SU-DHL-6 (cell line): Measurements from ENCODE around the gene CSTF3.
A peak's percentile ranks its signal among the peaks of the same experiment; 100 is the strongest.

Source experiments
- H2AFZ ChIP-seq: fragments of 200-600 bp; sonication (generic); 2 replicates; pipeline ENCODE4 v1.6.1; 2014; ENCODE audit warnings: low read depth, mild to moderate bottlenecking, moderate library complexity, mixed read lengths, antibody characterized with exemption, low read length; ENCODE audit not compliant: severe bottlenecking
- H3F3A ChIP-seq: fragments of 200-600 bp; shearing (Covaris generic); 2 replicates; pipeline ENCODE4 v1.6.0; 2016; ENCODE audit warnings: antibody characterized with exemption, mild to moderate bottlenecking; ENCODE audit not compliant: insufficient read depth
- H3K27ac ChIP-seq: fragments of 200-600 bp; sonication (generic); 2 replicates; pipeline ENCODE4 v1.5.1; 2016; ENCODE audit warnings: low read depth, mild to moderate bottlenecking, low read length, moderate library complexity, mixed read lengths
- H3K27me3 ChIP-seq: fragments of 200-600 bp; sonication (generic), shearing (Covaris generic); 2 replicates; pipeline ENCODE4 v1.6.0; 2014; ENCODE audit warnings: mild to moderate bottlenecking, low read length
- H3K36me3 ChIP-seq: fragments of 200-600 bp; sonication (generic); 2 replicates; pipeline ENCODE4 v1.6.1; 2014; ENCODE audit warnings: mild to moderate bottlenecking, low read length, mixed read lengths
- H3K4me2 ChIP-seq: fragments of 300-600, 200-600 bp; shearing (Covaris generic), sonication (generic); 2 replicates; pipeline ENCODE4 v1.6.0; 2014; ENCODE audit warnings: low read length, low read depth, mild to moderate bottlenecking; ENCODE audit not compliant: poor library complexity, severe bottlenecking
- H3K4me3 ChIP-seq: fragments of 200-600 bp; sonication (generic); 2 replicates; pipeline ENCODE4 v1.5.1; 2014; ENCODE audit warnings: antibody characterized with exemption, low read length, mild to moderate bottlenecking, mixed read lengths; ENCODE audit not compliant: insufficient read depth, poor library complexity, severe bottlenecking
- H3K79me2 ChIP-seq: fragments of 200-600 bp; sonication (generic); 2 replicates; pipeline ENCODE4 v1.6.1; 2014; ENCODE audit warnings: mild to moderate bottlenecking, low read length, moderate library complexity; ENCODE audit not compliant: insufficient read depth
- H3K9ac ChIP-seq: fragments of 200-600 bp; sonication (generic); 2 replicates; pipeline ENCODE4 v1.7.0; 2014; ENCODE audit warnings: mild to moderate bottlenecking, low read length
- H3K9me2 ChIP-seq: fragments of 200-600 bp; sonication (generic); replicated peaks from 2 replicates; pipeline ENCODE4 v1.6.1; 2014; ENCODE audit warnings: low read length; ENCODE audit not compliant: insufficient read depth
- H3K9me3 ChIP-seq: fragments of 200-600 bp; sonication (generic); 2 replicates; pipeline ENCODE4 v1.6.1; 2014; ENCODE audit warnings: low read length, mixed read lengths; ENCODE audit not compliant: insufficient read depth
- H4K20me1 ChIP-seq: fragments of 200-600 bp; sonication (generic); 2 replicates; pipeline ENCODE4 v1.6.1; 2014; ENCODE audit warnings: low read depth, mild to moderate bottlenecking, antibody characterized with exemption, low read length, moderate library complexity, mixed read lengths
- CTCF ChIP-seq: fragments of 200-600 bp; sonication (generic); IDR thresholded peaks from one replicate; pipeline ENCODE4 v1.5.1; 2017; ENCODE audit warnings: antibody characterized with exemption, mild to moderate bottlenecking, low read length, moderate library complexity; ENCODE audit not compliant: insufficient read depth, poor library complexity, severe bottlenecking
- EZH2phosphoT487 ChIP-seq: fragments of 200-600 bp; sonication (generic), shearing (Covaris generic); conservative IDR thresholded peaks from 2 replicates; pipeline ENCODE4 v1.6.1; 2018; ENCODE audit warnings: mild to moderate bottlenecking, antibody characterized with exemption, low read length, moderate library complexity, mixed read lengths

CSTF3 gene

GRCh38 chr11:33040033-33040861, 121.0 kb downstream of the CSTF3 start:
- Histone ChIP-seq H3K9ac (peak overlapping the region; percentile 87), H3K27ac (peak overlapping the region; percentile 77), H3F3A (peaks cover 13% of the 10 kb centered on the region), H4K20me1 (no peaks in the 10 kb centered on the region), H3K9me2 (no peaks in the 10 kb centered on the region), H2AFZ (peak overlapping the region; percentile 91), H3K9me3 (no peaks in the 10 kb centered on the region), H3K4me3 (peak overlapping the region; percentile 75), H3K4me2 (peak overlapping the region; percentile 67), H3K27me3 (no peaks in the 10 kb centered on the region), H3K36me3 (no peaks in the 10 kb centered on the region), H3K79me2 (no peaks in the 10 kb centered on the region)
- no peak for TF ChIP-seq CTCF
- TF ChIP-seq EZH2phosphoT487: no peak

GRCh38 chr11:33039274-33040032, 121.8 kb downstream of the CSTF3 start, which contains the start of gene TCP11L1:
TSS of gene TCP11L1 (plus strand) at chr11:33039572. CDS start at chr11:33043774, 4,202 bp downstream.
- peaks cover 13% of the 10 kb centered on the region for H3F3A ChIP-seq
- no peaks in the 10 kb centered on the region for H3K27me3 ChIP-seq
- no peaks in the 10 kb centered on the region for H3K9me2 ChIP-seq
- peak within 1 kb of the TSS; percentile 75 for H3K4me3 ChIP-seq
- peak within 1 kb of the TSS; percentile 67 for H3K4me2 ChIP-seq
- H3K27ac ChIP-seq: peak within 1 kb of the TSS; percentile 77
- TF ChIP-seq EZH2phosphoT487 (no peak), CTCF (no peak)
- no peaks in the 10 kb centered on the region for H3K79me2 ChIP-seq
- H4K20me1 ChIP-seq: no peaks in the 10 kb centered on the region
- H2AFZ ChIP-seq: peak within 1 kb of the TSS; percentile 91
- no peaks in the 10 kb centered on the region for H3K9me3 ChIP-seq
- H3K9ac ChIP-seq: peak within 1 kb of the TSS; percentile 87
- no peaks in the 10 kb centered on the region for H3K36me3 ChIP-seq

GRCh38 chr11:33035011-33035410, 126.3 kb downstream of the CSTF3 start:
- Histone ChIP-seq H4K20me1 (no peaks in the 10 kb centered on the region), H2AFZ (no peak overlapping the region), H3K27ac (no peak overlapping the region), H3K79me2 (no peaks in the 10 kb centered on the region), H3K4me3 (no peak overlapping the region), H3K27me3 (no peaks in the 10 kb centered on the region), H3K4me2 (no peak overlapping the region), H3F3A (peaks cover under 1% of the 10 kb centered on the region; the same call in 1 of the 2 replicates), H3K36me3 (no peaks in the 10 kb centered on the region), H3K9me2 (no peaks in the 10 kb centered on the region), H3K9me3 (no peaks in the 10 kb centered on the region), H3K9ac (no peak overlapping the region)
- TF ChIP-seq CTCF (no peak), EZH2phosphoT487 (no peak)
